HCT116 (cell line): ENCODE data around the gene PRR14L. TPM values are rescaled to one million over a fixed set of nuclear protein-coding genes. Genes with fewer than 3 reads are reported as not detected.

Source experiments
- ATAC-seq: fragments of 200-7000 bp; cut with Tn5 transposase; 2 replicates; pipeline ENCODE4 v1.9.1; 2020; ENCODE audit warnings: mild to moderate bottlenecking, moderate library complexity
- BruUV-seq: library from RNA; stranded (reverse); fragments of 400-500 nt; replicated peaks from 2 replicates; lab custom pipeline; 2021; lab: Mats Ljungman, UMichigan
- CTCF ChIA-PET: fragments of 300-600 bp; sonication (Branson Sonifier 250); formaldehyde crosslinking; loops from one replicate; lab custom pipeline; 2021; ENCODE audit warnings: antibody characterized with exemption; lab: Charles Lee
- POLR2A ChIA-PET: fragments of 300-600, 350-600 bp; sonication (Branson Sonifier 250); formaldehyde crosslinking; loops from one replicate; lab custom pipeline; 2021; ENCODE audit warnings: antibody characterized with exemption; lab: Charles Lee
- RAD21 ChIA-PET, 2 experiments: fragments of 300-600 bp; sonication (Branson Sonifier 250); formaldehyde crosslinking; loops; one replicate each; lab custom pipeline; 2023; ENCODE audit warnings: low total read pairs in 2 of 2; ENCODE audit not compliant: uncharacterized antibody in 2 of 2, unreplicated experiment in 2 of 2, low non-redundant PET in 1 of 2; lab: Charles Lee
- DNase-seq: peaks from one replicate; pipeline ENCODE4 v3.0.0-alpha.2; 2010; ENCODE audit warnings: low read depth, low spot score
- H2AFZ ChIP-seq: fragments of 200-600 bp; shearing (Covaris generic), sonication (generic); 2 replicates; pipeline ENCODE4 v1.6.1; 2017; ENCODE audit warnings: low read depth, mixed run types, mixed read lengths, antibody characterized with exemption, low read length; ENCODE audit not compliant: poor library complexity, severe bottlenecking
- H3K27ac ChIP-seq: 2 replicates; pipeline ENCODE4 v1.5.1; 2012; ENCODE audit warnings: low read depth, low read length
- H3K27me3 ChIP-seq: fragments of 200-600 bp; sonication (generic); 2 replicates; pipeline ENCODE4 v1.6.1; 2016; ENCODE audit warnings: mixed run types, low read length, mixed read lengths; ENCODE audit not compliant: insufficient read depth
- H3K36me3 ChIP-seq, 2 experiments: fragments of 200-500 bp in 1 of 2; fragments of 200-600 bp in 1 of 2; sonication (Bioruptor generic) in 1 of 2; sonication (generic) in 1 of 2; 2 replicates each; pipeline versions ENCODE4 v1.5.1 to v1.6.1; 2014 to 2016; ENCODE audit warnings: low read length in 2 of 2, inconsistent platforms in 1 of 2, mixed read lengths in 1 of 2, mixed run types in 1 of 2; ENCODE audit not compliant: insufficient read depth in 2 of 2, control insufficient read depth in 1 of 2
- H3K4me1 ChIP-seq, 2 experiments: fragments of 200-600 bp in 1 of 2; sonication (generic) in 1 of 2; 2 replicates each; pipeline versions ENCODE4 v1.5.1 to v1.6.1; 2012 to 2017; ENCODE audit warnings: low read length in 2 of 2, inconsistent platforms in 1 of 2, mild to moderate bottlenecking in 1 of 2, mixed read lengths in 1 of 2, mixed run types in 1 of 2, moderate library complexity in 1 of 2; ENCODE audit not compliant: insufficient read depth in 2 of 2, control insufficient read depth in 1 of 2
- H3K4me2 ChIP-seq: fragments of 200-600 bp; sonication (generic); 2 replicates; pipeline ENCODE4 v1.6.1; 2017; ENCODE audit warnings: mixed run types, low read length, mixed read lengths
- H3K4me3 ChIP-seq, 2 experiments: fragments of 200-600 bp in 1 of 2; sonication (generic) in 1 of 2; replicated peaks in 1 of 2; 2 replicates each; pipeline ENCODE4 v1.5.1; 2011 to 2016; ENCODE audit warnings: low read length in 2 of 2, control low read depth in 1 of 2, low read depth in 1 of 2, mild to moderate bottlenecking in 1 of 2, mixed read lengths in 1 of 2, mixed run types in 1 of 2
- H3K79me2 ChIP-seq: fragments of 200-600 bp; sonication (generic); 2 replicates; pipeline ENCODE4 v1.6.1; 2017; ENCODE audit warnings: mild to moderate bottlenecking, mixed run types, low read length, moderate library complexity, mixed read lengths; ENCODE audit not compliant: insufficient read depth
- H3K9ac ChIP-seq: fragments of 200-600 bp; sonication (generic); 2 replicates; pipeline ENCODE4 v1.6.1; 2016; ENCODE audit warnings: low read length, mixed read lengths
- H3K9me2 ChIP-seq: fragments of 200-600 bp; sonication (generic), shearing (Covaris generic); 2 replicates; pipeline ENCODE4 v1.6.1; 2017; ENCODE audit warnings: mixed run types, mild to moderate bottlenecking, moderate library complexity; ENCODE audit not compliant: insufficient read depth
- H3K9me3 ChIP-seq, 2 experiments: fragments of 200-500 bp in 1 of 2; fragments of 200-600 bp in 1 of 2; sonication (Bioruptor generic) in 1 of 2; sonication (generic) in 1 of 2; 2 replicates each; pipeline ENCODE4 v1.6.1; 2014 to 2017; ENCODE audit warnings: low read length in 2 of 2, mixed read lengths in 2 of 2, inconsistent platforms in 1 of 2, low read depth in 1 of 2, mild to moderate bottlenecking in 1 of 2, mixed run types in 1 of 2, moderate library complexity in 1 of 2; ENCODE audit not compliant: control insufficient read depth in 1 of 2, insufficient read depth in 1 of 2
- H4K20me1 ChIP-seq: fragments of 200-600 bp; sonication (generic), shearing (Covaris generic); 2 replicates; pipeline ENCODE4 v1.6.1; 2017; ENCODE audit warnings: mixed run types, mild to moderate bottlenecking, moderate library complexity; ENCODE audit not compliant: insufficient read depth
- EGR1 ChIP-seq: IDR thresholded peaks from 2 replicates; pipeline ENCODE4 v1.6.1; 2012; ENCODE audit warnings: low read depth
- ELF1 ChIP-seq: IDR thresholded peaks from 2 replicates; pipeline ENCODE4 v1.6.1; 2012; ENCODE audit warnings: low read depth, borderline replicate concordance
- EZH2 ChIP-seq: fragments of 200-600 bp; sonication (generic); IDR thresholded peaks from 2 replicates; pipeline ENCODE4 v1.6.1; 2017; ENCODE audit warnings: antibody characterized with exemption, mixed run types
- POLR2A ChIP-seq: IDR thresholded peaks from 2 replicates; pipeline ENCODE4 v1.7.0; 2011; ENCODE audit warnings: borderline replicate concordance; ENCODE audit not compliant: insufficient read depth, insufficient read length; ENCODE audit errors: extremely low read depth
- POLR2AphosphoS5 ChIP-seq: IDR thresholded peaks from 2 replicates; pipeline ENCODE4 v1.6.1; 2011; ENCODE audit warnings: mild to moderate bottlenecking, low read depth, low read length, moderate library complexity
- RAD21 ChIP-seq: IDR thresholded peaks from 2 replicates; pipeline ENCODE4 v1.6.1; 2012; ENCODE audit warnings: low read depth, mild to moderate bottlenecking
- SIN3A ChIP-seq: IDR thresholded peaks from 2 replicates; pipeline ENCODE4 v1.6.1; 2012; ENCODE audit warnings: low read depth
- SP1 ChIP-seq: IDR thresholded peaks from 2 replicates; pipeline ENCODE4 v1.6.1; 2012; ENCODE audit warnings: low read depth
- SRF ChIP-seq: IDR thresholded peaks from 2 replicates; pipeline ENCODE4 v1.6.1; 2012; ENCODE audit warnings: low read depth
- YY1 ChIP-seq: IDR thresholded peaks from 2 replicates; pipeline ENCODE4 v1.6.1; 2011; ENCODE audit warnings: low read length, low read depth, moderate library complexity, mild to moderate bottlenecking; ENCODE audit not compliant: insufficient replicate concordance; ENCODE audit errors: extremely low read depth
- ZFX ChIP-seq: fragments of 450-650 bp; IDR thresholded peaks from 2 replicates; pipeline ENCODE4 v1.6.1; 2017
- ZNF274 ChIP-seq: fragments of 200-500 bp; sonication (Bioruptor generic); IDR thresholded peaks from 2 replicates; pipeline ENCODE4 v1.6.1; 2014; ENCODE audit warnings: mild to moderate bottlenecking, low read depth, low read length, inconsistent platforms
- intact Hi-C: fragments of 100-400 bp; cut with micrococcal nuclease; formaldehyde crosslinking; loops from 2 replicates; pipeline ENCODE4 v1.10.0; 2022
- total RNA-seq: library from RNA; stranded (reverse); gene quantifications from one replicate; pipeline ENCODE4 v1.2.1, GENCODE V29; 2021; ENCODE audit not compliant: unreplicated experiment
- TF ChIP-seq, protein P1 (sequence below), 3 experiments: fragments of 200-600 bp in 1 of 3; sonication (generic) in 1 of 3; IDR thresholded peaks in 2 of 3; conservative IDR thresholded peaks in 1 of 3; 2 replicates each; pipeline ENCODE4 v1.5.1; 2012 to 2017; ENCODE audit warnings: low read depth in 2 of 3, low read length in 2 of 3, antibody characterized with exemption in 1 of 3, borderline replicate concordance in 1 of 3, control low read depth in 1 of 3, mild to moderate bottlenecking in 1 of 3, mixed read lengths in 1 of 3, mixed run types in 1 of 3, moderate library complexity in 1 of 3; ENCODE audit not compliant: insufficient read depth in 1 of 3
- TF ChIP-seq, protein P2 (sequence below): IDR thresholded peaks from 2 replicates; pipeline ENCODE4 v1.6.1; 2011; ENCODE audit warnings: mild to moderate bottlenecking, low read length, moderate library complexity; ENCODE audit not compliant: insufficient replicate concordance; ENCODE audit errors: extremely low read depth
- TF ChIP-seq, protein P3 (sequence below): IDR thresholded peaks from 2 replicates; pipeline ENCODE4 v1.6.1; 2012
- TF ChIP-seq, protein P4 (sequence below): IDR thresholded peaks from 2 replicates; pipeline ENCODE4 v1.6.1; 2012; ENCODE audit warnings: low read depth

Gene PRR14L
- total RNA-seq, 1 experiment from 2014 or later = 61.5 TPM

DNA sequence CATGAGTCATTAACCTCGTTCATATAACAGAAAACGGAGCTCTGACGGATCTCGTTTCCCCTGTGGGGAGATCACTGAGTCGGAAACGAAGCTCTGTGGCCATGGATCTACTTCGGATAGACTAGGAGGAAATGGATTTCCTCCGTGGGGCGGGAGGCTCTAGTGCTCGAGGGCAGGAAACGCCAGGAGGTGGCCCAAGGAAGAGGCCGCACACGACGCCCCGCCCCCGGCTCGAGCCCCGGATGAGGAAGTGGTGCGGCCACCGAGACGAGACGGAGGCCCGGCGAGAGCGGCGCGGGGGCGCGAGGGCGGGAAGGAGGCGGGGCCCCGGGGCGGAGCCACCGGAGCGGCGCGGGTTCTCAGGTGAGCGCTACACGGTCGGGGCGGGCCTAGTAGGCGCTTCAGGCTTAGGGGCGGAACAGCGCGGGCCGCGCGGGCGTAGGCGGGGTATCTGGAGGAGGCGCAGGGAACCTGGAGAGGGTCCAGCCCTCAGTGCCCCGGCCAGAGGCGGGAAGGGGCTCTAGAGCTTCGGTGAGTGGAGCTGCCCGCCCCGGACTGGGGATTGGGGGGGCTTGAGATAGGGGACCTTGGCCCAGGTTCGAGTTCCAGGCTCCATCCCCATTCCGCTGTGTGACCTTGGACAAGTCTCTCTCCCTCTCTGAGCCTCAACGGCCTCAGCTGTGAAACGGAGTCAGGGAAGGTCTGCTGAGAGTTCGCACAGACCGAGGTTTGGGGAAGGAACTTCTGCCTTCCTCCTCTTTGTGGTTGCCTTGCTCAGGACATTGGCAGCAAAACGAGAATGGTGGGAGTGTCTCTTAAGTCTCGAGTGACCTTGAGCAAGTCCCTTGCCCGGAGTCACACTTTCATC, 3.9 kb upstream of the PRR14L start, which contains the start of gene DEPDC5:
TSS of gene DEPDC5 (plus strand) at position 386 of the 868 bp plus-strand sequence. CDS start 903 bp downstream, outside the sequence.
- peak; percentile 85 for ATAC-seq
- intact Hi-C loops = loop anchor here (5.0 kb wide), 1 partner anchor 193 kb away; no protein-coding TSS in a partner anchor
- H3K36me3 ChIP-seq = 0 out of 4 replicates have a peak, but pooled peaks cover 3 to 9% of the 10 kb centered on the region in 2 experiments
- H3K4me1 ChIP-seq = peaks cover 24 to 38% of the 10 kb centered on the region in 2 experiments; a peak in 3 of 4 replicates
- no peak within 1 kb of the TSS for H2AFZ ChIP-seq
- POLR2A ChIA-PET = interaction anchor here (0.9 to 1.9 kb wide), 5 partner anchors 77 to 196 kb away, joined by 3 to 12 read pairs (median 3); partner anchors contain the start of gene PISD
- peak within 1 kb of the TSS; percentile 89 for H3K4me2 ChIP-seq
- TF ChIP-seq POLR2AphosphoS5 (peak; percentile 86), RAD21 (no peak), SIN3A (peak; percentile 68), ZFX (peak; percentile 70), ELF1 (peak; percentile 88), EZH2 (no peak), ZNF274 (no peak), YY1 (peak; percentile 38), SRF (no peak), EGR1 (peak; percentile 94), POLR2A (peak; percentile 88), SP1 (peak; percentile 67)
- TF ChIP-seq, protein P1, sequence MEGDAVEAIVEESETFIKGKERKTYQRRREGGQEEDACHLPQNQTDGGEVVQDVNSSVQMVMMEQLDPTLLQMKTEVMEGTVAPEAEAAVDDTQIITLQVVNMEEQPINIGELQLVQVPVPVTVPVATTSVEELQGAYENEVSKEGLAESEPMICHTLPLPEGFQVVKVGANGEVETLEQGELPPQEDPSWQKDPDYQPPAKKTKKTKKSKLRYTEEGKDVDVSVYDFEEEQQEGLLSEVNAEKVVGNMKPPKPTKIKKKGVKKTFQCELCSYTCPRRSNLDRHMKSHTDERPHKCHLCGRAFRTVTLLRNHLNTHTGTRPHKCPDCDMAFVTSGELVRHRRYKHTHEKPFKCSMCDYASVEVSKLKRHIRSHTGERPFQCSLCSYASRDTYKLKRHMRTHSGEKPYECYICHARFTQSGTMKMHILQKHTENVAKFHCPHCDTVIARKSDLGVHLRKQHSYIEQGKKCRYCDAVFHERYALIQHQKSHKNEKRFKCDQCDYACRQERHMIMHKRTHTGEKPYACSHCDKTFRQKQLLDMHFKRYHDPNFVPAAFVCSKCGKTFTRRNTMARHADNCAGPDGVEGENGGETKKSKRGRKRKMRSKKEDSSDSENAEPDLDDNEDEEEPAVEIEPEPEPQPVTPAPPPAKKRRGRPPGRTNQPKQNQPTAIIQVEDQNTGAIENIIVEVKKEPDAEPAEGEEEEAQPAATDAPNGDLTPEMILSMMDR (IDR thresholded peaks at IDR 0.05 in 2 of 3, conservative IDR thresholded peaks at IDR 0.05 in 1 of 3; ENCODE audit: borderline replicate concordance in 1 of 3, insufficient read depth in 1 of 3, low read depth in 2 of 3, low read length in 2 of 3) = no peak
- TF ChIP-seq, protein P2, sequence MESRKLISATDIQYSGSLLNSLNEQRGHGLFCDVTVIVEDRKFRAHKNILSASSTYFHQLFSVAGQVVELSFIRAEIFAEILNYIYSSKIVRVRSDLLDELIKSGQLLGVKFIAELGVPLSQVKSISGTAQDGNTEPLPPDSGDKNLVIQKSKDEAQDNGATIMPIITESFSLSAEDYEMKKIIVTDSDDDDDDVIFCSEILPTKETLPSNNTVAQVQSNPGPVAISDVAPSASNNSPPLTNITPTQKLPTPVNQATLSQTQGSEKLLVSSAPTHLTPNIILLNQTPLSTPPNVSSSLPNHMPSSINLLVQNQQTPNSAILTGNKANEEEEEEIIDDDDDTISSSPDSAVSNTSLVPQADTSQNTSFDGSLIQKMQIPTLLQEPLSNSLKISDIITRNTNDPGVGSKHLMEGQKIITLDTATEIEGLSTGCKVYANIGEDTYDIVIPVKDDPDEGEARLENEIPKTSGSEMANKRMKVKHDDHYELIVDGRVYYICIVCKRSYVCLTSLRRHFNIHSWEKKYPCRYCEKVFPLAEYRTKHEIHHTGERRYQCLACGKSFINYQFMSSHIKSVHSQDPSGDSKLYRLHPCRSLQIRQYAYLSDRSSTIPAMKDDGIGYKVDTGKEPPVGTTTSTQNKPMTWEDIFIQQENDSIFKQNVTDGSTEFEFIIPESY = no peak
- TF ChIP-seq, protein P3, sequence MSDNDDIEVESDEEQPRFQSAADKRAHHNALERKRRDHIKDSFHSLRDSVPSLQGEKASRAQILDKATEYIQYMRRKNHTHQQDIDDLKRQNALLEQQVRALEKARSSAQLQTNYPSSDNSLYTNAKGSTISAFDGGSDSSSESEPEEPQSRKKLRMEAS = peak; percentile 77
- TF ChIP-seq, protein P4, sequence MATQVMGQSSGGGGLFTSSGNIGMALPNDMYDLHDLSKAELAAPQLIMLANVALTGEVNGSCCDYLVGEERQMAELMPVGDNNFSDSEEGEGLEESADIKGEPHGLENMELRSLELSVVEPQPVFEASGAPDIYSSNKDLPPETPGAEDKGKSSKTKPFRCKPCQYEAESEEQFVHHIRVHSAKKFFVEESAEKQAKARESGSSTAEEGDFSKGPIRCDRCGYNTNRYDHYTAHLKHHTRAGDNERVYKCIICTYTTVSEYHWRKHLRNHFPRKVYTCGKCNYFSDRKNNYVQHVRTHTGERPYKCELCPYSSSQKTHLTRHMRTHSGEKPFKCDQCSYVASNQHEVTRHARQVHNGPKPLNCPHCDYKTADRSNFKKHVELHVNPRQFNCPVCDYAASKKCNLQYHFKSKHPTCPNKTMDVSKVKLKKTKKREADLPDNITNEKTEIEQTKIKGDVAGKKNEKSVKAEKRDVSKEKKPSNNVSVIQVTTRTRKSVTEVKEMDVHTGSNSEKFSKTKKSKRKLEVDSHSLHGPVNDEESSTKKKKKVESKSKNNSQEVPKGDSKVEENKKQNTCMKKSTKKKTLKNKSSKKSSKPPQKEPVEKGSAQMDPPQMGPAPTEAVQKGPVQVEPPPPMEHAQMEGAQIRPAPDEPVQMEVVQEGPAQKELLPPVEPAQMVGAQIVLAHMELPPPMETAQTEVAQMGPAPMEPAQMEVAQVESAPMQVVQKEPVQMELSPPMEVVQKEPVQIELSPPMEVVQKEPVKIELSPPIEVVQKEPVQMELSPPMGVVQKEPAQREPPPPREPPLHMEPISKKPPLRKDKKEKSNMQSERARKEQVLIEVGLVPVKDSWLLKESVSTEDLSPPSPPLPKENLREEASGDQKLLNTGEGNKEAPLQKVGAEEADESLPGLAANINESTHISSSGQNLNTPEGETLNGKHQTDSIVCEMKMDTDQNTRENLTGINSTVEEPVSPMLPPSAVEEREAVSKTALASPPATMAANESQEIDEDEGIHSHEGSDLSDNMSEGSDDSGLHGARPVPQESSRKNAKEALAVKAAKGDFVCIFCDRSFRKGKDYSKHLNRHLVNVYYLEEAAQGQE = no peak
- H3K27ac ChIP-seq = peak within 1 kb of the TSS; percentile 92
- H3K27me3 ChIP-seq = no peaks in the 10 kb centered on the region
- BruUV-seq = TSS peak; percentile 55
- CTCF ChIA-PET = interaction anchor here (1.8 to 2.4 kb wide), 2 partner anchors 88 to 216 kb away, joined by 6 to 8 read pairs; no protein-coding TSS in a partner anchor
- no peaks in the 10 kb centered on the region for H4K20me1 ChIP-seq
- RAD21 ChIA-PET = no interaction called here
- peak within 1 kb of the TSS; percentile 65 to 77 for H3K4me3 ChIP-seq
- H3K9ac ChIP-seq = peak within 1 kb of the TSS; percentile 79
- H3K9me2 ChIP-seq = no peaks in the 10 kb centered on the region
- peaks cover 35% of the 10 kb centered on the region for H3K79me2 ChIP-seq
- H3K9me3 ChIP-seq = no peaks in the 10 kb centered on the region
- DNase-seq = peak; percentile 85
